HepG2 (cell line): Measurements from ENCODE around the gene TMED6. TPM values are rescaled to one million over a fixed set of nuclear protein-coding genes. Genes with fewer than 3 reads are reported as not detected.

Experiments used
- ESRRA ChIP-seq: sonication (generic); formaldehyde crosslinking; IDR thresholded peaks from 2 replicates; pipeline ENCODE4 v1.5.1; 2020; ENCODE audit warnings: mild to moderate bottlenecking, low read depth, missing genetic modification reagents
- FIP1L1 ChIP-seq: fragments of 200-400 bp; formaldehyde crosslinking; IDR thresholded peaks from 2 replicates; pipeline ENCODE4 v1.6.1; 2018; ENCODE audit warnings: low read depth, mild to moderate bottlenecking, low read length, moderate library complexity, borderline replicate concordance; ENCODE audit not compliant: insufficient read depth
- KLF11 ChIP-seq: IDR thresholded peaks from 2 replicates; pipeline ENCODE4 v1.6.1; 2016; ENCODE audit warnings: missing compliant biosample characterization
- NR1H2 ChIP-seq: sonication (generic); formaldehyde crosslinking; IDR thresholded peaks from 2 replicates; pipeline ENCODE4 v1.8.1; 2022; ENCODE audit warnings: low read depth, missing genetic modification reagents, borderline replicate concordance
- SP4 ChIP-seq: sonication (generic); formaldehyde crosslinking; IDR thresholded peaks from 2 replicates; pipeline ENCODE4 v1.8.1; 2023; ENCODE audit warnings: mild to moderate bottlenecking, missing genetic modification reagents
- ZFP37 ChIP-seq: sonication (generic); formaldehyde crosslinking; IDR thresholded peaks from 2 replicates; pipeline ENCODE4 v1.4.0; 2020; ENCODE audit warnings: missing genetic modification reagents, borderline replicate concordance
- ZNF451 ChIP-seq: sonication (generic); formaldehyde crosslinking; IDR thresholded peaks from 2 replicates; pipeline ENCODE4 v1.5.0; 2020; ENCODE audit warnings: mild to moderate bottlenecking, missing genetic modification reagents
- ZNF550 ChIP-seq: sonication (generic); formaldehyde crosslinking; IDR thresholded peaks from 2 replicates; pipeline ENCODE4 v1.4.0; 2020; ENCODE audit warnings: mild to moderate bottlenecking, missing genetic modification reagents, borderline replicate concordance
- ZNF724P ChIP-seq: sonication (generic); formaldehyde crosslinking; IDR thresholded peaks from 2 replicates; pipeline ENCODE4 v1.8.0; 2022; ENCODE audit warnings: missing genetic modification reagents, borderline replicate concordance
- ZNF746 ChIP-seq: sonication (generic); formaldehyde crosslinking; IDR thresholded peaks from 2 replicates; pipeline ENCODE4 v1.8.0; 2022; ENCODE audit warnings: mild to moderate bottlenecking, missing genetic modification reagents
- ZNF775 ChIP-seq: sonication (generic); formaldehyde crosslinking; IDR thresholded peaks from 2 replicates; pipeline ENCODE4 v1.4.0; 2020; ENCODE audit warnings: missing genetic modification reagents, mild to moderate bottlenecking, moderate library complexity, borderline replicate concordance
- ZNF839 ChIP-seq: sonication (generic); formaldehyde crosslinking; IDR thresholded peaks from 2 replicates; pipeline ENCODE4 v1.4.0; 2020; ENCODE audit warnings: missing genetic modification reagents, mild to moderate bottlenecking, borderline replicate concordance
- polyA plus RNA-seq, 8 experiments: library from polyadenylated mRNA; depleted of rRNA in 3 of 8; stranded (reverse) in 7 of 8; unstranded in 1 of 8; fragments of >200 nt; fragmentation: Illumina TruSeq in 4 of 8; extraction: Trizol in 4 of 8; gene quantifications; 2 replicates each; pipeline versions ENCODE4 v1.2.1 to v1.2.3, GENCODE V29; 2011 to 2016; ENCODE audit warnings: low read depth in 4 of 8, missing spikeins in 1 of 8, mixed read lengths in 1 of 8; ENCODE audit not compliant: insufficient read depth in 1 of 8
- total RNA-seq, 5 experiments: library from RNA; depleted of rRNA; stranded (reverse); fragments of >200 nt; fragmentation: Illumina TruSeq; extraction: Trizol; gene quantifications; 2 replicates each; pipeline ENCODE4 v1.2.3, GENCODE V29; 2016; ENCODE audit warnings: low read depth in 1 of 5
- TF ChIP-seq, protein P1 (sequence below): sonication (generic); formaldehyde crosslinking; IDR thresholded peaks from 2 replicates; pipeline ENCODE4 v1.4.0; 2020; ENCODE audit warnings: missing genetic modification reagents
- TF ChIP-seq, protein P2 (sequence below): IDR thresholded peaks from 2 replicates; pipeline ENCODE4 v1.6.1; 2016; ENCODE audit warnings: missing compliant biosample characterization, missing genetic modification reagents, borderline replicate concordance
- TF ChIP-seq, protein P3 (sequence below), 2 experiments: sonication (generic) in 1 of 2; formaldehyde crosslinking in 1 of 2; IDR thresholded peaks; 2 replicates each; pipeline versions ENCODE4 v1.4.0 to v1.6.1; 2016 to 2020; ENCODE audit warnings: borderline replicate concordance in 1 of 2, low read depth in 1 of 2, mild to moderate bottlenecking in 1 of 2, missing genetic modification reagents in 1 of 2
- TF ChIP-seq, protein P4 (sequence below): sonication (generic); formaldehyde crosslinking; IDR thresholded peaks from 2 replicates; pipeline ENCODE4 v1.4.0; 2020; ENCODE audit warnings: missing genetic modification reagents
- TF ChIP-seq, protein P5 (sequence below): sonication (generic); formaldehyde crosslinking; IDR thresholded peaks from 2 replicates; pipeline ENCODE4 v1.8.1; 2023; ENCODE audit warnings: missing genetic modification reagents, mild to moderate bottlenecking, borderline replicate concordance
- TF ChIP-seq, protein P6 (sequence below): IDR thresholded peaks from 2 replicates; pipeline ENCODE4 v1.6.1; 2016; ENCODE audit warnings: mild to moderate bottlenecking, missing biosample characterization, missing genetic modification reagents

Gene TMED6
- total and polyA plus RNA-seq, 2 of the 13 experiments (the other 11 are each of a cell fraction or from before 2014, with no cell fraction given): 9.8 to 14.4 TPM

DNA sequence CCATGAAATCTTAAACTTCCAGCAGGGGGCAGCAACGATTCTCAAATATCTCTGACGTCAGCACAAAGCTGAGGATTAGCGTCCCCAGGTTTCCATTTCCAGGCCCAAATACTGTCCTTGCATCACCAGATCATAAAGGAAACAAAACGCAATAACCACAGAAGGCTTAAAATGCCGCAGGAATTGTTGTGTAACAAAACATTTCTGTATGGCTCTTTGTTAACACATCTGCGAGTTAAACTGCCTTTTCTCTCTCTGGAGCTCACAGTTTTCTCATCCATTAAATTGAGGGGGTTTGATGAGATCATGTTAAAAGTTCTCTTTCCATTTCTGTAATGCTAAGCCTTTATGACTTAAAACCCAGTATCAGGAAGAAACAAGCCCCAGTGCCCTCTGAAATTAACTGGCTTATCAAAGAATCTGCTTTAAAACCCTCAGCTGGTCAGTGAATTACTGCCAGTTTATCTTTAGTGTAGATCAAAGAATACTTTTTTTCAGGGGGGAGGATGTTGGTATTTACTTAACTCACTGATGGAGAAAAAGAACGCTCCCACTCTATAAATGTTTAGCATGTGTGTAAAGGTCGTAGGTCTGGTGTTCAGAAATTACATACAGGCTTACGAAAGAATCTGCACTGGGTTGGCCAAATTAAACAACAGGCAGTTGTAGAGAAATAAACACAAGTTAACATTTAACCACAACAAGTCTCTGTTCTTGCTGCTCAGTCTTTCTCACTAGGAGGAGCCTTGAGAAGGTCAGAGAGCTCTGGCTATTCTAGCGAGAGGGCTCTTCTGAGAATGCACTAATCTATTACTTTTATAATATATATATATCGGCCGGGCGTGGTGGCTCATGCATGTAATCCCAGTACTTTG, 44.8 kb upstream of the TMED6 start (continued):
- TF ChIP-seq, protein P1, sequence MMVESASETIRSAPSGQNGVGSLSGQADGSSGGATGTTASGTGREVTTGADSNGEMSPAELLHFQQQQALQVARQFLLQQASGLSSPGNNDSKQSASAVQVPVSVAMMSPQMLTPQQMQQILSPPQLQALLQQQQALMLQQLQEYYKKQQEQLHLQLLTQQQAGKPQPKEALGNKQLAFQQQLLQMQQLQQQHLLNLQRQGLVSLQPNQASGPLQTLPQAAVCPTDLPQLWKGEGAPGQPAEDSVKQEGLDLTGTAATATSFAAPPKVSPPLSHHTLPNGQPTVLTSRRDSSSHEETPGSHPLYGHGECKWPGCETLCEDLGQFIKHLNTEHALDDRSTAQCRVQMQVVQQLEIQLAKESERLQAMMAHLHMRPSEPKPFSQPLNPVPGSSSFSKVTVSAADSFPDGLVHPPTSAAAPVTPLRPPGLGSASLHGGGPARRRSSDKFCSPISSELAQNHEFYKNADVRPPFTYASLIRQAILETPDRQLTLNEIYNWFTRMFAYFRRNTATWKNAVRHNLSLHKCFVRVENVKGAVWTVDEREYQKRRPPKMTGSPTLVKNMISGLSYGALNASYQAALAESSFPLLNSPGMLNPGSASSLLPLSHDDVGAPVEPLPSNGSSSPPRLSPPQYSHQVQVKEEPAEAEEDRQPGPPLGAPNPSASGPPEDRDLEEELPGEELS (CRISPR knock-in tag): peak; percentile 100
- TF ChIP-seq ZNF724P (CRISPR knock-in tag) (no peak), KLF11 (CRISPR knock-in tag) (no peak), ZNF451 (no peak), ZNF550 (CRISPR knock-in tag) (no peak), ZNF775 (no peak), SP4 (CRISPR knock-in tag) (no peak), ZFP37 (0 out of 2 replicates have a peak, but pooled peaks have one; percentile 42), ZNF839 (CRISPR knock-in tag) (no peak), FIP1L1 (no peak), ESRRA (CRISPR knock-in tag) (peak; percentile 73; the same call in 1 of the 2 replicates), ZNF746 (CRISPR knock-in tag) (peak; percentile 36; the same call in 1 of the 2 replicates), NR1H2 (CRISPR knock-in tag) (no peak)
- TF ChIP-seq, protein P2, sequence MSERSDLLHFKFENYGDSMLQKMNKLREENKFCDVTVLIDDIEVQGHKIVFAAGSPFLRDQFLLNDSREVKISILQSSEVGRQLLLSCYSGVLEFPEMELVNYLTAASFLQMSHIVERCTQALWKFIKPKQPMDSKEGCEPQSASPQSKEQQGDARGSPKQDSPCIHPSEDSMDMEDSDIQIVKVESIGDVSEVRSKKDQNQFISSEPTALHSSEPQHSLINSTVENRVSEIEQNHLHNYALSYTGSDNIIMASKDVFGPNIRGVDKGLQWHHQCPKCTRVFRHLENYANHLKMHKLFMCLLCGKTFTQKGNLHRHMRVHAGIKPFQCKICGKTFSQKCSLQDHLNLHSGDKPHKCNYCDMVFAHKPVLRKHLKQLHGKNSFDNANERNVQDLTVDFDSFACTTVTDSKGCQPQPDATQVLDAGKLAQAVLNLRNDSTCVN: no peak
- TF ChIP-seq, protein P3, sequence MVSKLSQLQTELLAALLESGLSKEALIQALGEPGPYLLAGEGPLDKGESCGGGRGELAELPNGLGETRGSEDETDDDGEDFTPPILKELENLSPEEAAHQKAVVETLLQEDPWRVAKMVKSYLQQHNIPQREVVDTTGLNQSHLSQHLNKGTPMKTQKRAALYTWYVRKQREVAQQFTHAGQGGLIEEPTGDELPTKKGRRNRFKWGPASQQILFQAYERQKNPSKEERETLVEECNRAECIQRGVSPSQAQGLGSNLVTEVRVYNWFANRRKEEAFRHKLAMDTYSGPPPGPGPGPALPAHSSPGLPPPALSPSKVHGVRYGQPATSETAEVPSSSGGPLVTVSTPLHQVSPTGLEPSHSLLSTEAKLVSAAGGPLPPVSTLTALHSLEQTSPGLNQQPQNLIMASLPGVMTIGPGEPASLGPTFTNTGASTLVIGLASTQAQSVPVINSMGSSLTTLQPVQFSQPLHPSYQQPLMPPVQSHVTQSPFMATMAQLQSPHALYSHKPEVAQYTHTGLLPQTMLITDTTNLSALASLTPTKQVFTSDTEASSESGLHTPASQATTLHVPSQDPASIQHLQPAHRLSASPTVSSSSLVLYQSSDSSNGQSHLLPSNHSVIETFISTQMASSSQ (IDR thresholded peaks at IDR 0.05; ENCODE audit: low read depth): peak; percentile 100
- TF ChIP-seq, protein P3 (CRISPR knock-in tag; IDR thresholded peaks at IDR 0.05; ENCODE audit: borderline replicate concordance): peak; percentile 99
- TF ChIP-seq, protein P4, sequence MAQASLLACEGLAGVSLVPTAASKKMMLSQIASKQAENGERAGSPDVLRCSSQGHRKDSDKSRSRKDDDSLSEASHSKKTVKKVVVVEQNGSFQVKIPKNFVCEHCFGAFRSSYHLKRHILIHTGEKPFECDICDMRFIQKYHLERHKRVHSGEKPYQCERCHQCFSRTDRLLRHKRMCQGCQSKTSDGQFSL: no peak
- TF ChIP-seq, protein P5, sequence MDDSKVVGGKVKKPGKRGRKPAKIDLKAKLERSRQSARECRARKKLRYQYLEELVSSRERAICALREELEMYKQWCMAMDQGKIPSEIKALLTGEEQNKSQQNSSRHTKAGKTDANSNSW (CRISPR knock-in tag): no peak
- TF ChIP-seq, protein P6, sequence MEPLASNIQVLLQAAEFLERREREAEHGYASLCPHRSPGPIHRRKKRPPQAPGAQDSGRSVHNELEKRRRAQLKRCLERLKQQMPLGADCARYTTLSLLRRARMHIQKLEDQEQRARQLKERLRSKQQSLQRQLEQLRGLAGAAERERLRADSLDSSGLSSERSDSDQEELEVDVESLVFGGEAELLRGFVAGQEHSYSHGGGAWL (CRISPR knock-in tag): no peak
